GM21576 (cell line): Measurements from ENCODE around the gene MACROD1.
"Not testable (repeated sequence)": the region's sequence is repeated elsewhere in the genome, so short reads cannot be mapped to it uniquely, and the experiment has no call there.

Source experiments
- ATAC-seq: cut with Tn5 transposase; IDR thresholded peaks from one replicate; pipeline ENCODE4 v1.9.1; 2021; ENCODE audit warnings: mild to moderate bottlenecking, moderate library complexity; ENCODE audit not compliant: unreplicated experiment

The MACROD1 gene

DNA sequence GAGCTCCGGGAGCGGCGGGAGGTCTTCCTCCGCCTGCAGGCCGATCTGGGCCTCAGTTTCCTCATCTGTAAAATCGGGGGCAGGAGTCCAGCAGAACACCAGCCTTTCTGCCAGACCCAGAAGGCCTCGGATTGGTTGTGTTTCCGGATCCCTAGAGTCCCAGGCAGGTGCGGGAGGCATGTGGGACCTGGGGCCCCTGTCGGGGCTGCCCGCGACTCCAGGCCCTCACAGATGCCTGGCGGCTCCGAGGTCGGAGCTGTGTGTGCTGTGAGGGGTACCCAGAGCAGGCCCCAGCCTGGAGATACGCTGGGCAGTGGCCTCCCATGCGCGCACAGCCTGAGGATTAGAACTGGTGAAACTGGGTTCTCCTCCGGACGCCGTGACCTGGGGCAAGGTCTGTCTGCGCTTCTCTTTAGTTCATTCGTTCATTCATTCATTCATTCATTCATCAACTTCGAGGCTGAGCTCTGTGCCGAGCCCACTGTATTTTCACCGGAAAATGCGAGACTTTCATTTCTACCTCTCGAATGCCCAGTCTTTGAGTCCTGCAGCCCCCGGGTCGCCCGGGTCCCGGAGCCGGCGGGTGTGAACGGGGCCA is 105.6 kb downstream of the MACROD1 start:
- ATAC-seq: no peak

DNA sequence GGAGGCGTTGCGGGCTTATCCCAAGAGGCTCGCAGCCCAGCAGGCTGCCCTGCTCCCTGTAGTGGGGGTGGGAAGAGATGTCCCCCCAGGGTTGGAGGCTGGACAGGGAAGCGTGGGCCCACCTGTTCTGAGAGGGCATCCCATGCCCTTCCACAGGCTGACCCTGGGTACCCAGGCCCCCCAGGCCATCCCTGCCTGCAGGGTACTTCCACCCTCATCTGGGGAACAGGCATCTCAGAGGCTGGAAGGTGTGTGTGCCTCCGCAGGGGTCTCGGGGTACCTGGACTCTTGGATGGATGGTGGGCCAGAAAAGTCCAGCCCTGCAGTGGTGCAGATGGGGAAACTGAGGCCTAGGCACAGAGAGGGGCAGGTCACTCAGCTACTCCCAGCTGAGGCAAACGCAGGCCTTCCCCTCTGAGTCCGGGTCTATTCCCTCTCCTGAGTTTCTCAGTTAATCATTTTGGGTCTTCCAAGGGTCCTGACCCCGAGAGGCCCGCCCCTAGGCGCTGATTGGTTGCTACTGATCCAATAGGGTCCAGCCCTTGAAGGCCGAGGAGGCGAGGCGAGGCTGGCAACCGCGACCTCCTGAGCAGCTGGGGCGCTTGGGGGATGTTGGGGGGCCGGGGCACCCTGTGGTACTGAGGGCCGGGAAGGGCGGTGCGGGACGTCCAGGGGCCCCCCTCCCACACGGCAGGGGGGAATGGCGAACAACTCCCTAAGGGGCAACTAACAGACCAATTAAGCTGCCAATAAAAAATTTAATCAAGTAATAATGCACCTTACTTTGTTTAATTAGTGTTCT is 106.4 kb downstream of the MACROD1 start:
- no peak for ATAC-seq

DNA sequence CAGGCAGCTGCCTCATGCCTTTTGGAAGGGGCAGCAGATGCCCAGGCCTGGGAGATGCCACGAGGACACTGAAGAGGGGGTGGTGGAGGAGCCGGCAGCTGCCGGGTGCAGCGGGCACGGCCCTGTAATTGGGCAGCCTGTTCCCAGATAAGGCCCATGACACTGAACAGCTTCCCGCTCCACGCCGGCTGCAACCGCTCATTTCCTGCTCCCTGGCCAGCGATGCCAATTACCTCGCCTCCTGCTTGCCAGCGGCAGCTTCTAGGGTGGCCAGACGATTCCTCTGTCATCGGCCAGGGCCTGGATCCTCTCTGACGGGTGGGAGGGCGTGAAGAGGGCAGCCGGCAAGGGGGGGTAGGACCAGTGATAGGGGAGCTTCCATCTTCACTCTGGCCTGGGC is 107.4 kb downstream of the MACROD1 start:
- ATAC-seq: no peak

DNA sequence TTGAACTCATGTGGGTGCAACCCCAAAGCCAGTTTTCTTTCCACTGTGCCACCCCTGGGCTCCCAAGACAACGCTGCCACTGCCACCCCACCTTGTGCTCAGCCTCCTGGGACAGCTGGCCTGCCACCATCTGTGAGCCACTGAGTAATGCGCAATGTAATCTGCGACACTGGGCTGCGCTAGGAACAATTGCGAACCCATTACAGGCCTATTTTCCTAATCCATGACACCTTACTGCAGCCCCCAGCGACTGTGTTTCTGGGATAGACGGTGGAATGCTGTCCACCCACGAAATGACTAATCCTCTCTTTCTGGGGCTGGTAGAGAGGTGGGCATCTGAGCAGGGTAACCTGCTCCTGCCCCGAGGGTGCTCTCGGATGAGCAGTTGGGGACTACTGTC is 108.0 kb downstream of the MACROD1 start:
- no peak for ATAC-seq

DNA sequence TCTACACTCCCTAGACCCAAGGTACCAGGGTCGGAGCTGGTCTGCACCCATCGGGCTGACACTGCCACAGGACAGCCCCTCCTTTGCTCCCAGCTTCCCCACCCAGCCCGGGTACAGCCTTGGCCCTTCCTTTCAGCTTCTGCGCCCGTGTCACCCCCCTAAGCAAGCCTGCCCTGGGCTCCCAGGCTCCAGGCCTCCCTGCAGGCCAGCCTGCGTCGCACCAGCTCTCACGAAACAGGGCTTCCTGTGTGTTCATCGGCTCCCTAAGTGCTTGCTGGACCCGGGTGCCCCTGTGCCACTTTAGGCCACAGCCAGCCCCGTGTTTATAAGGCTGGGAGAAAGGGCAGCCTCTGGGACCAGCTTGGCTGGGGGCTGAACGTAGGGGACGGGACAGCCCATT is 109.1 kb downstream of the MACROD1 start:
- ATAC-seq: no peak

DNA sequence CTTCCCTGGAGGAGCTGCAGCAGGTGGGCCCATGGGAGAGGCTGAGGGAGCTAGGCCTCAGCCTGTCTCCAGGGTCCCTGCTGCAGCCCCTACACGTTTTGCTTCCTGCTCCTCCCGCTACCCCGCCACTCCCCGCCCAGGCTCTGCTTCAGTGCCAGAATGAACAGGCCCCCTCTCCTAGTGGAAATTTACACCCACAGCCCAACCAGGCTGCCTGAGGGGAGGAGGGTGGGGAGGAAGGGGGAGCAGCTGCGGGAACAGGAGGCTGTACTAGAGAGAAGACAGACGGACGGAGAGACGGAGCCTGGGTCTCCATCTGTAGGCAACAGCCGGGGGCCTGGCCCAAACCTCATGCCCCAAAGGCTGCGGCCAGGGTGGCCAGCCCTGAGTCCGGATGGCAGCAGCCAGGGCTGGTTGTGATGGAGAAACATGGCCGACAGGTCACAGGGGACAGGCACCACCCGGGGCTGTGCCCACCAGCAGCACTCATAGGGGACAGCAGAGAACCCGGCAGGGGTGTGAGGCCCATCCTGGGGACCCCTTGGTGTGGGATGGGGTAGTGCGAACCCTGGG is 109.6 kb downstream of the MACROD1 start:
- no peak for ATAC-seq

DNA sequence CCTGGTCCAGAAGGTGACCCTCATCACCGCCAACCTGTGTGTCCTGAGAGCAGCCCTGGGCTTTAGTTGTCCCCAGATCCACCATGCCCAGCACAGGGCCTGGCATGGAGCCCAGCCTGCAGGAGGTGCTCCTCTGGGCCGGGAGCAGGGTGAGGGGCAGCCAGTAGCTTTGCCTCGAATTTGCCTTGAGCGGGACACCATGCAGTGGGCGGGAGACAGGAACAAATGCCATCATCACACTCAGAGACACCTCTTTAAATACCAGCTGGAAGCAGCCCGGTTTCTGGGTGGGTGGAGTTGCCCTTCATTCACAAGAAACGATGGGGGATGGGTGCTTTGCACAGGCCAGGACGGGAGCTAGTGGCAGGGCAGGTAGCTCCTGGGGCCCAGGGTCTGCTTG is 110.8 kb downstream of the MACROD1 start:
- no peak for ATAC-seq

DNA sequence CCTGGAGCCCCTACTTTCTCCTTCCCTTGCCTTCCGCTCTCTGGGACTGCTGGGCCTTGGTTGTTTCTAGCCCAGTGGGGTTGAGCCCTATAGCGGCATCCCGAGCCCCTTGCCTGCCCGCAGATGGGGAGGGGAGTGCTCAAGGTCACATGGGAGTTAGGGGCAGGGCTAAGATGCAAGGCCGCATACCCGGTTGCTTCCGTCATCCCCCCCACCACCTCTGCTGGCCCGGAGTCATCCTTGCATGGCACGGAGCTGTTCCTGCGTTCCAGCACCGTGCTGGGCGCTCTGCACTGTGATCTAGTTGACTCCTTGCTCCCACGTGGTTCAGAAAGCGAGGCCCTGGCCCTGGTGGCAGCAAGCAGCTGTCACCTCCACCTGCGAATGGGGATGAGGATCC is 112.2 kb downstream of the MACROD1 start:
- no peak for ATAC-seq

DNA sequence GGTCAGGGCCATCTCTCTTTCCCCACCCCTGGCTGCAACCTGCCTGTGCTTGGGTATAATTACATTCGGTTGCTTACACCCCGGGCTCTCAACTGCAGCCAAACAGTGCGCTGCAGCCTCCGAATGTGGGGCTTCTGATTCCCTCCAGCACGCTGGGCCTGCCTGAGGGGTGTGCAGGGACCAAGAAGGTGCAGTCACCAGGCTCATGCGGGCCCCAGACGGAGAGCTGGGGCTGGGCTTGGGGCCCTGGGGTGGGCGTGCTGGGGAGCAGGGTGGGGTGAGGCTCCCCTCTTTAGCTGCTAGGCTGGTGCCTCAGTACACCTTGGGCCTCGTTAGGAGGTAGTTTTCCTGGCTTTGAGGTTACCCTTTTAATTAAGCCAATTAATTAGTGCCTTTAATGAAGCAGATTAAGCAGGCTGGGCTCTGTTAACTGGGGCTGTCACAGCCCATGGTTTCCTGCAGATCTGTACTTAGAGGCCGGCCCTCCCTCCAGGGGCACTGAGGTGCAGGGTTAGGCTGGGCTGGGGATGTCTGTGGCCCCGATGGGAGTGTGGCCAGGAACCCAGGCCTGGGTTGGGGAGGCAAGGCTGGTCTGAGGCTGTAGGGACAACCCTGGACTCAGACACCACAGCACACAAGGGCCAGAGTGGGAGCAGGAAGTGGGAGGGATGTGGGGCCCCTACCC is 112.8 kb downstream of the MACROD1 start:
- no peak for ATAC-seq

DNA sequence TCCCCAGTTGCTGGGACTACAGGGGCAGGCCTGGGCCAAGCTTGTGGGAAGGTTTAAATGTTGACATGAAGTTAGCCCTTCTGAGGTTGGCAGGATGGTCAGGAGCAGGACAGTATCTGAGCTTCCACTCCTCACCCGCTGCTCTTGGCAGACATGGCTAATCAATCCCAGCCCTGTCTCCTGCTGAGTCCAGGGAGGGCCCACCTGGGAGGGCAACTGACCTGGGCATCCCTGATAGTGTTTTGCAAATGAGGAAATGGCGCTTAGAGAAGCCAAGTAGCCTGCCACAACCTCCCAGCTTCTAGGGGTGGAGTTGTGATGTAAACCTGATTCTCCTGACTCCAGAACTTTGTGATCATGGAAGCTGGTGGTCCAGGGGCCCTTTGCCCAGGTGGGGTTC is 113.5 kb downstream of the MACROD1 start:
- no peak for ATAC-seq

DNA sequence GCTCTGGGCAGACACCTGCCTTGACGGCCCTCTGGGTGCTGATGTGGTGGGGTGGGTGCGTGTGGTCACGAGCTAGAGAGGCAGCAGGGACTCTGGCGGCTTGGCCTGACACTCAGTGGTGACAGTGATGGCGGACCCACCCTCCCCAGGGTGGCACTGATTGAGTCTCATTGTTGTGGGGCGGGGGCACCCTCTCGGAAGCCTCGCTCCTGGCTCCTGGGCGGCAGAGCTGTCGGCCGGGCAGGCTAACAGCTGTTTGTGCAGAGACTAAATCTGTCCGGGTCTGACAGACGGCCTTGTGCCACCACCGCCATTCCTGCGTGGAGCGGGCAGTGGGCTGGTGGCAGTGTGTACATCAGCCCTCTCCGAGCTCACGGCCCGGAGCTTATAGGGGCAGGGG is 114.6 kb downstream of the MACROD1 start:
- ATAC-seq: no peak

DNA sequence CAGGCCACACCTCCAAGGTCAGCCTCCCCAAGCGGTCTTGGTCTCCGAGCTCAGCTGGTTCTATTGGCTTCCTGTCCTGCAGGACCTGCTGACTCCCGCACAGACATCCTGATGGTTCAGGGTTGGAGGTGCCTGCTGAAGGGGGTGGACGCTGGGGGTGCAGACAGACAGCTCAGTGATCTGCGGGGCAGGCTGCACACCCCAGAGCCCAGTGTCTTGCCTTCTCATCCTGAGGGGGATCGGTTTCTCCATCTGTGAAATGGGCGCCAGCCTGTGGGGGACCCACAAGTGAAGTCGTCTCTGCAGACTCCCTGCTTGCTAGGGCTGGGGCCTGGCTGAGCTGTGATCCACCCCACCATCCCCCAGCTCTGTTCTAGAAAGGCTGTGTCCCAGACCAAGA is 116.4 kb downstream of the MACROD1 start:
- ATAC-seq: no peak

DNA sequence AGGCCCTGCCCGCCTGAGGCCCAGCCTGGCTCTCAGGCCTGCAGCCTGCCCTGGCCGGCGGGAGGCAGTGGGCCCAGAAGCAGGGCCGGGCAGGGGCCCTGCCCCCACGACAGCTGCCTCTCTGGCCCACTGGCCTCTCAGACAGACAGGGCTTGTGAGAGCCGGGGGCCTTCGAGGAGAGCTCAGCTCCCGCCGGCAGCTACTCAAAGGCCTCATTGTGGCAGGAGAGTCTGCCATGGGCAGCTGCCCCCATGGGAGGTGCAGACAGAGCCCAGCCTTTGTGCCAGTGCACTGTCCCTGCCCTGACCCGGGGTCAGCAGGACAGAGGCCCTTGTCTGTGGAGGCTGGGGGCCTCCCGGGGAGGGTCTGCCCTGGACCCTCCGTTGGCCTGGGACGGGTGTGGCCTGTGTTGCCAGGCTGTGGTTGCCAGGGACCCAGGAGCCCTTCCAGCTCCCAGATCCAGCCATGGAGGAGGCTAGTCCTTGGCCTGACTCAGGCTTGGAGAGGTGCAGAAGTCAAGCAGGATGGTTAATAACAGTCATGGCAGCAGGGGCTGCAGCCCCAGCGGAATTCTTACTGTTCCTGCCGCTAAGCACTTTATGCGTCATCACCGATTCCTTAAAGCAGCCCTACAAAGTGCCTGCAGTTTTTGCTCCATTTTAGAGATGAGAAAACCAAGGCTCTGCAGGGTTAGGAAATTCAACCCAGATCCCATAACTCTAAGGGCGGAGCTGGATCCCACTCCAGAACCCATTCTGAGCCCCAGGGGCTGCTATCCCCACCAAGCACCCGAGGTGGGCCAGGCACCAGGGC is 117.7 kb downstream of the MACROD1 start:
- ATAC-seq: no peak

DNA sequence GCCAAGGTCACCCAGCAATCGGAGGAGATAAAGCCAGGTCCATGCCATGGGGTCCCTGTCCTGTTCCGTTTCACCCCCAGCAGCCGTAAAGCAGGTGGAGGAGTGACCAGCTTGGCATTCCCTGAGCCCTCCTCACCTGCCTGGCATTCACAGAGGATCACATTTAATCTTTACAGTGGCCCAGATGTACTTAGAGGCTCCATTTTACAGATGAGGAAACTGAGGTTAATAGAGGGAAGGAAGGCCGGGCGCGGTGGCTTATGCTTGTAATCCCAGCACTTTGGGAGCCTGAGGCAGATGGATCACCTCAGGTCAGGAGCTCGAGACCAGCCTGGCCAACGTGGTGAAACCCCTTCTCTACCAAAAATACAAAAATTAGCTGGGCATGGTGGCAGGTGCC is 118.5 kb downstream of the MACROD1 start:
- ATAC-seq: not testable (repeated sequence)

DNA sequence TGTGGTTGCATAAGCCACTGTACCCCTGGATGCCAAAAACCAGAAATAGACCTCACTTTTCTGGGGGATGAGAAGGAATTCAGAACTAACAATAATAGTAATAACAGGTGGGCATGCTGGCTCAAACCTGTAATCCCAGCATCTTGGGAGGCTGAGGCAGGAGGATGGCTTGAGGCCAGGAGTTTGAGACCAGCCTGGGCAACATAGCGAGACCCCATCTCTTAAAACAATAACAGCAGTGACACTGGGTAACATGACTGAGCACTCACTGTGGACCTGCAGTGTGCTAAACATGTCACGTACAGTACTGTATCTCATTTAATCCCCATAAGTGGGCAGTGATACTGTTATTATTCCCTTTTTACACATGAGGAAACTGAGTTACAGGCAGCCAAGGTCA is 120.2 kb downstream of the MACROD1 start:
- no peak for ATAC-seq

DNA sequence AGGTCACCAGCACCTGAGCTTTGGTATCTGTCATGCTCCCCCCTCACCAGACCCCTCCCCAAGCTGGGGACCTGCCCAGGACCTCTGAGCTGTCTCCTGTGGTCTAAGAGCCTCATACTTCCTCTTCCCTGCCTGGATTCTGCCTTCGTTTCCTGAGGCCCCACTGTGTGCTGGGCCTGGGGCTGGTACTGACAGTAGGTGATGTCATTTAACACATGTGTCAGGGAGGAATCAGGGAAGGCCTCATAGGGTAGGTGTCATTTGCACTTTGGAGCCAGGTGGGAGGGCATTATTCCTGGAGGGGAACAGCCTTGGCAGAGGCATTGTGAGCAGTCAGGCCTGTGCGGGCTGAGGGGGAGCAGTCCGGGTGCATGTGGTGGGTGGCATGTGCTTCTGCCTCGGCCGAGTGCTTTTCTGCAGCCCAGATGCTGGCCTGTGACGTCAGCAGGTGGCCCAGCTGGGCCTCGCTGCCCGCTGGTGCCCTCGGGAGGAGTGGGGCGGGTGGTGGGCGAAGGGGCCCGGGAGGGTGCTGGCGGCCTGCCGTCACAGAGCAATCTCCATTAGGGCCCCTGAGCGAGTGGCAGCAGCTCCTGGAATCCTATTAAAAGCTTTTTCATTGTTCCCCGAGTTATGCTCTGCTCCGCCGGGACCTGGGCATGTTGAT is 121.1 kb downstream of the MACROD1 start:
- ATAC-seq: no peak

DNA sequence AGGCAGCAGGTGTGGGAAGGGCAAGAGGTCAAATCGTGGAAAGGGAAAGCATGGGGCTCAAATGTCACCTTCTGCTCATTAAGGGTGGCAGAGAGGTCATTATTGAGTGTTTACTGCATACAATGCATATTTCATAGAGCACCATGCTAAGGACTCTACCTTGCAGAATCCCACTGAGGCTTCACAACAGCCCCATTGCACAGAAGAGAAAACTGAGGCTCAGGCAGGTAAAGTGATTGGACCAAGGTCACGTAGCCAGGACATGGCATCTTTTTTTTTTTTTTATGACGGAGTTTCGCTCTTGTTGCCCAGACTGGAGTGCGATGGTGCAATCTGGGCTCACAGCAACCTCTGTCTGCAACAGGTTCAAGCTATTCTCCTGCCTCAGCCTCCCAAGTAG is 122.4 kb downstream of the MACROD1 start:
- no peak for ATAC-seq

DNA sequence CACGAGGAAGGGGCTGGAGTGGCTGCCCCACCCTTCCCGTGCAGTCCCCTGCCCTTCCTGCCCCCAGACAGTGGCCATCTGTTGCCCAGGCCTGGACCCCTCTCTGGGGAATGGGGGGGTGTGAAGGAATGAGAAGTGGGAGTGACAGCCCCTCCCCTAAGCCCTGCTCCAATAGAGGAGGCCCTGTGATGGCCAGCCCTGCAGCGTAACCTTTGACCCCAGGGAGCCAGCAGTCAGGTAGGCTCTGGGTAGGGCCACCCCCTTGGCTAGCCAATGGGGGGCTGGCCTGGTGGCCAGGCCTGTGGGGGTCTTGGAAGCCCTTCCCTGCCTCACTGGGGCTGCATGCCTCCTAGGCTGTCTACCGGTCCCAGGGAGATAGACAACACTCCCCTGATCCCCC is 123.6 kb downstream of the MACROD1 start:
- no peak for ATAC-seq

DNA sequence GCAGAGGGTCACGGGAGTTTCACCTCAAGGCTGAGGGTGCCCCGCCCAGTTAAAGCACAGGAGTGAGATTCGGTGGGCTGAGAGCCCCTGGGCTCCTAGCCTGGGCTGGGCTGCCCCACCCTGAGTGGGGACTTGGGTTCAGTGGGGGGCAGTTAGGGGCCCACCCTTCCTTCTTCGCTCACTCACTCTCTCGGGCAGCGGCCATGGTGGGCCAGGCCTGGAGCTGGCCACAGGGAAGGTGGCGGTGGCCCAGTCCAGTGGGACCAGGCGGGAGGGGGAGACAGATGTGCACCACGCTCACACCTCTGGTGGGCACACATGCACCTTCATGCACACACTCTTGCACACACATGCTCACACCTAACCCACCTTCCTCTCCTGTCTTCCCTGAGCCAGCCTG is 124.1 kb downstream of the MACROD1 start:
- no peak for ATAC-seq

DNA sequence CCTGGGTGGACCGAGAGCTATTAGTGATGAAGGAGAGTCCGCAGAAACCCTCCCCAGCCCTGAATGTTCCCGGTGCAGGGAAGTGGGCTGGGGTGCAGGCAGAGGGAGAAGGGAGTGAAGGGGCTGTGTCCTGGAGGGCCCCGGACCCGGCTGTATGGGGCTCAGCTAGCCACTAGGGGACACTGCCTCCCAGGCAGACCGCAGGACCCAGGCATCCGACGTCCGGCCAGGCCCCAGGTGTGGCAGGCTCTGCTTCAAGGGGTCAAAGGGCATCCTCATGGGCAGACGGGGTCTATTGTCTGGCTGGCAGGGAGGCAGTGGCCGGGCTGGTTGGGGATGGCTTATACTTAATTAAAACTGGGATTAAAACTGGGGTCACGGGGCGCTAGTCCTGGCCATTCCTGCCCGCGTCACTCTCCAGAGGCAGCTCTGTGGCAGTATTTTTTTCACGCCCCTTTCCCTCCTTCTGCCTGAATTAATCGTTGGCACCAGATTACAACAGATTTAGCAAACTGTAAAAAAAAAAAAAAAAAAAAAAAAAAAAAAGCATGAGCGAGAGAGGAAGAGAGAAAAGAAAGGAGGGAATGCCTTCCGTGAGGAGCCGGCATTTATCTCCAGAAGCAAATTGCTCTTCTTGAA is 125.1 kb downstream of the MACROD1 start:
- ATAC-seq: no peak
